IMR-90 (cell line): ENCODE results near the gene NPIPA3. TPM values are rescaled to one million over a fixed set of nuclear protein-coding genes. Genes with fewer than 3 reads are reported as not detected.

Experiments
- ATAC-seq: fragments of 200-7000 bp; cut with Tn5 transposase; 2 replicates; pipeline ENCODE4 v1.9.1; 2020; ENCODE audit warnings: low read depth, mild to moderate bottlenecking, moderate library complexity
- BruUV-seq: library from RNA; stranded (reverse); fragments of 400-500 nt; replicated peaks from 2 replicates; lab custom pipeline; 2021; lab: Mats Ljungman, UMichigan
- CTCF ChIA-PET: fragments of 300-600 bp; formaldehyde crosslinking; extraction: SDS; loops from one replicate; lab custom pipeline; 2021; ENCODE audit warnings: antibody characterized with exemption; lab: Yijun Ruan, JAX
- POLR2A ChIA-PET: fragments of 300-600 bp; sonication (Branson Sonifier 250); formaldehyde crosslinking; loops from one replicate; lab custom pipeline; 2022; ENCODE audit warnings: antibody characterized with exemption; ENCODE audit not compliant: unreplicated experiment; lab: Charles Lee
- DNase-seq: peaks from one replicate; pipeline ENCODE4 v3.0.0; 2013
- H2AFZ ChIP-seq: replicated peaks from 2 replicates; pipeline ENCODE3; 2013; ENCODE audit warnings: low read length, mild to moderate bottlenecking; ENCODE audit not compliant: poor library complexity
- H2AK5ac ChIP-seq: 2 replicates; pipeline ENCODE4 v1.6.1; 2013; ENCODE audit warnings: low read depth, low read length, inconsistent platforms
- H2AK9ac ChIP-seq: replicated peaks from 2 replicates; pipeline ENCODE3; 2013; ENCODE audit warnings: mild to moderate bottlenecking, low read depth, low read length, moderate library complexity; ENCODE audit not compliant: poor library complexity
- H2BK120ac ChIP-seq: 2 replicates; pipeline ENCODE4 v1.6.1; 2013; ENCODE audit warnings: low read depth, low read length, inconsistent platforms
- H2BK15ac ChIP-seq: 3 replicates; pipeline ENCODE4 v1.6.1; 2013; ENCODE audit warnings: low read depth, low read length, inconsistent platforms
- H2BK20ac ChIP-seq: 2 replicates; pipeline ENCODE4 v1.6.1; 2013; ENCODE audit warnings: low read depth, mild to moderate bottlenecking, inconsistent platforms, low read length, moderate library complexity
- H2BK5ac ChIP-seq: 2 replicates; pipeline ENCODE4 v1.6.1; 2013; ENCODE audit warnings: mild to moderate bottlenecking, low read depth, low read length, inconsistent platforms; ENCODE audit not compliant: poor library complexity, severe bottlenecking
- H3K14ac ChIP-seq: replicated peaks from 2 replicates; pipeline ENCODE4 v1.6.1; 2013; ENCODE audit warnings: low read depth, low read length, inconsistent platforms
- H3K18ac ChIP-seq: 2 replicates; pipeline ENCODE4 v1.6.1; 2013; ENCODE audit warnings: low read depth, low read length, control low read depth
- H3K23ac ChIP-seq: 2 replicates; pipeline ENCODE4 v1.6.1; 2013; ENCODE audit warnings: low read depth, low read length, inconsistent platforms
- H3K27ac ChIP-seq: 2 replicates; pipeline ENCODE4 v1.5.1; 2013; ENCODE audit warnings: mild to moderate bottlenecking, control low read depth, low read length; ENCODE audit not compliant: insufficient read depth
- H3K27me3 ChIP-seq: 2 replicates; pipeline ENCODE4 v1.6.1; 2013; ENCODE audit warnings: low read length; ENCODE audit not compliant: control insufficient read depth, insufficient read depth
- H3K36me3 ChIP-seq: 2 replicates; pipeline ENCODE4 v1.6.1; 2013; ENCODE audit warnings: low read length, mixed read lengths; ENCODE audit not compliant: control insufficient read depth, insufficient read depth
- H3K4ac ChIP-seq: 2 replicates; pipeline ENCODE4 v1.6.1; 2013; ENCODE audit warnings: low read depth, low read length, inconsistent platforms
- H3K4me1 ChIP-seq: 2 replicates; pipeline ENCODE4 v1.6.1; 2013; ENCODE audit warnings: low read length, mixed read lengths; ENCODE audit not compliant: control insufficient read depth, insufficient read depth
- H3K4me2 ChIP-seq: 2 replicates; pipeline ENCODE4 v1.6.1; 2013; ENCODE audit warnings: low read depth, mild to moderate bottlenecking, control low read depth, low read length, moderate library complexity
- H3K4me3 ChIP-seq: 2 replicates; pipeline ENCODE4 v1.5.1; 2013; ENCODE audit warnings: low read depth, mild to moderate bottlenecking, control low read depth, low read length, moderate library complexity; ENCODE audit not compliant: insufficient read depth
- H3K56ac ChIP-seq: 2 replicates; pipeline ENCODE4 v1.6.1; 2013; ENCODE audit warnings: low read length, inconsistent platforms; ENCODE audit not compliant: insufficient read depth; ENCODE audit errors: extremely low read depth
- H3K79me1 ChIP-seq, 2 experiments: 2 replicates each; pipeline ENCODE4 v1.6.1; 2013; ENCODE audit warnings: low read length in 2 of 2, inconsistent platforms in 1 of 2, low read depth in 1 of 2
- H3K9ac ChIP-seq: 2 replicates; pipeline ENCODE4 v1.6.1; 2013; ENCODE audit warnings: low read depth, low read length, control low read depth
- H3K9me1 ChIP-seq: 2 replicates; pipeline ENCODE4 v1.6.1; 2013; ENCODE audit warnings: low read length, inconsistent platforms; ENCODE audit not compliant: insufficient read depth
- H3K9me3 ChIP-seq: 2 replicates; pipeline ENCODE4 v1.6.1; 2013; ENCODE audit warnings: low read length; ENCODE audit not compliant: control insufficient read depth, insufficient read depth
- H4K20me1 ChIP-seq: 2 replicates; pipeline ENCODE4 v1.6.1; 2013; ENCODE audit warnings: low read length, inconsistent platforms; ENCODE audit not compliant: insufficient read depth
- H4K5ac ChIP-seq: 2 replicates; pipeline ENCODE4 v1.6.1; 2013; ENCODE audit warnings: mild to moderate bottlenecking, low read depth, low read length, control low read depth
- H4K8ac ChIP-seq, 2 experiments: 2 replicates each; pipeline ENCODE4 v1.6.1; 2013; ENCODE audit warnings: low read depth in 2 of 2, low read length in 2 of 2, control low read depth in 1 of 2, inconsistent platforms in 1 of 2
- H4K91ac ChIP-seq: 2 replicates; pipeline ENCODE4 v1.6.1; 2013; ENCODE audit warnings: low read depth, low read length, inconsistent platforms; ENCODE audit not compliant: insufficient read depth
- BHLHE40 ChIP-seq: fragments of 150-350 bp; IDR thresholded peaks from 2 replicates; pipeline ENCODE4 v1.6.1; 2016; ENCODE audit warnings: mild to moderate bottlenecking, low read depth, low read length
- CHD1 ChIP-seq: IDR thresholded peaks from 2 replicates; pipeline ENCODE4 v1.6.1; 2012; ENCODE audit warnings: low read depth, low read length, improper control_type of control experiment
- CTCF ChIP-seq: conservative IDR thresholded peaks from 2 replicates; pipeline ENCODE4 v1.5.1; 2012; ENCODE audit warnings: mild to moderate bottlenecking, low read depth, low read length, improper control_type of control experiment
- ELK1 ChIP-seq: fragments of 150-350 bp; IDR thresholded peaks from 2 replicates; pipeline ENCODE4 v1.6.1; 2016; ENCODE audit warnings: low read depth, mild to moderate bottlenecking, low read length, moderate library complexity, borderline replicate concordance
- FOS ChIP-seq: fragments of 150-350 bp; IDR thresholded peaks from 2 replicates; pipeline ENCODE4 v1.6.1; 2016; ENCODE audit warnings: low read depth, low read length
- MAFK ChIP-seq: IDR thresholded peaks from 2 replicates; pipeline ENCODE4 v1.6.1; 2012; ENCODE audit warnings: low read depth, low read length, improper control_type of control experiment
- MAZ ChIP-seq: IDR thresholded peaks from 2 replicates; pipeline ENCODE4 v1.6.1; 2012; ENCODE audit warnings: low read depth, mild to moderate bottlenecking, low read length, improper control_type of control experiment, moderate library complexity, borderline replicate concordance
- MXI1 ChIP-seq: IDR thresholded peaks from 2 replicates; pipeline ENCODE4 v1.6.1; 2012; ENCODE audit warnings: low read depth, mild to moderate bottlenecking, low read length, moderate library complexity, borderline replicate concordance
- NFE2L2 ChIP-seq: fragments of 150-350 bp; IDR thresholded peaks from 2 replicates; pipeline ENCODE4 v1.6.1; 2016; ENCODE audit warnings: low read depth, mild to moderate bottlenecking, low read length
- POLR2A ChIP-seq: IDR thresholded peaks from 2 replicates; pipeline ENCODE4 v1.6.1; 2012; ENCODE audit warnings: mild to moderate bottlenecking, low read depth, low read length
- RAD21 ChIP-seq: IDR thresholded peaks from 2 replicates; pipeline ENCODE4 v1.6.1; 2012; ENCODE audit warnings: low read length, improper control_type of control experiment
- RCOR1 ChIP-seq: IDR thresholded peaks from 2 replicates; pipeline ENCODE4 v1.6.1; 2012; ENCODE audit warnings: mild to moderate bottlenecking, low read length, improper control_type of control experiment; ENCODE audit not compliant: insufficient replicate concordance
- RFX5 ChIP-seq: IDR thresholded peaks from 2 replicates; pipeline ENCODE4 v1.8.0; 2012; ENCODE audit warnings: low read depth, mild to moderate bottlenecking, low read length, moderate library complexity
- SMC3 ChIP-seq: fragments of 150-350 bp; IDR thresholded peaks from 2 replicates; pipeline ENCODE4 v1.6.1; 2016; ENCODE audit warnings: low read depth, mild to moderate bottlenecking, antibody characterized with exemption, low read length, moderate library complexity
- USF2 ChIP-seq: fragments of 150-350 bp; IDR thresholded peaks from 2 replicates; pipeline ENCODE4 v1.6.1; 2017; ENCODE audit warnings: mild to moderate bottlenecking, antibody characterized with exemption, low read length, low read depth
- WGBS, 2 experiments: methylation state at CpG; one replicate each; pipeline versions ENCODE4 v1.1.5 to v1.1.7; 2013; ENCODE audit warnings: missing lambda C conversion rate in 2 of 2; ENCODE audit not compliant: insufficient read length in 1 of 2; ENCODE audit errors: extremely low coverage in 2 of 2; 5-methylcytosine and 5-hydroxymethylcytosine counted together
- dilution Hi-C: fragments of 300-500 bp; cut with HindIII; formaldehyde crosslinking; loops from one replicate; pipeline ENCODE4 v1.14.3; 2018; ENCODE audit warnings: low sequenced_read_pairs; ENCODE audit not compliant: unreplicated experiment
- in situ Hi-C: fragments of 300-500 bp; cut with MboI; formaldehyde crosslinking; loops from 3 replicates; pipeline ENCODE4 v1.14.3; 2019; ENCODE audit warnings: low sequenced_read_pairs, inconsistent platforms, mixed read lengths
- intact Hi-C: fragments of 100-400 bp; cut with micrococcal nuclease; formaldehyde crosslinking; loops from 2 replicates; pipeline ENCODE4 v1.10.0; 2022
- polyA plus RNA-seq, 3 experiments: library from polyadenylated mRNA; depleted of rRNA; stranded (reverse); fragments of >200 nt; gene quantifications; 2 replicates each; pipeline ENCODE4 v1.2.3, GENCODE V29; 2012; ENCODE audit warnings: low replicate concordance in 1 of 3
- total RNA-seq: library from RNA; depleted of rRNA; stranded (reverse); fragments of >200 nt; gene quantifications from 2 replicates; pipeline ENCODE4 v1.2.3, GENCODE V29; 2012

NPIPA3 gene
- total and polyA plus RNA-seq, 2 of the 4 experiments (the other 2 are of a cell fraction), result not detected

- no peak overlapping the region for H3K56ac ChIP-seq
- no peaks in the 10 kb centered on the region for H3K79me1 ChIP-seq
- H3K9me1 ChIP-seq, result no peaks in the 10 kb centered on the region
- no peak overlapping the region for H3K14ac ChIP-seq
- no TSS peak for BruUV-seq
- dilution Hi-C loops, result no loop called here
- H3K4me1 ChIP-seq, result no peaks in the 10 kb centered on the region
- TF ChIP-seq USF2 (no peak), CHD1 (no peak), ELK1 (no peak), CTCF (no peak), RAD21 (no peak), BHLHE40 (no peak), MAZ (no peak), RCOR1 (no peak), FOS (no peak), POLR2A (no peak), MXI1 (no peak), SMC3 (no peak), MAFK (no peak), RFX5 (no peak), NFE2L2 (no peak)
- no peak overlapping the region for H3K27ac ChIP-seq
- H3K18ac ChIP-seq, result no peak overlapping the region
- H2AK9ac ChIP-seq, result no peak overlapping the region
- no peak overlapping the region for H2BK5ac ChIP-seq
- H3K36me3 ChIP-seq, result no peaks in the 10 kb centered on the region
- no peak overlapping the region for H4K91ac ChIP-seq
- H3K4me2 ChIP-seq, result no peak overlapping the region
- no peak for DNase-seq
- POLR2A ChIA-PET, result no interaction called here
- WGBS, 2 experiments, result 67% methylated on average over 8 of the region's 11 CpGs; no CpG with 5 or more reads in 1 of the 2 experiments
- H3K27me3 ChIP-seq, result no peaks in the 10 kb centered on the region
- H3K23ac ChIP-seq, result no peak overlapping the region
- no peak overlapping the region for H2BK20ac ChIP-seq
- no peak overlapping the region for H3K4ac ChIP-seq
- H3K4me3 ChIP-seq, result no peak overlapping the region
- H2AFZ ChIP-seq, result no peak overlapping the region
- ATAC-seq, result no peak
- CTCF ChIA-PET, result no interaction called here
- H2BK120ac ChIP-seq, result no peak overlapping the region
- H3K9me3 ChIP-seq, result no peaks in the 10 kb centered on the region
- H3K9ac ChIP-seq, result no peak overlapping the region
- no peak overlapping the region for H4K8ac ChIP-seq
- no peak overlapping the region for H4K5ac ChIP-seq
- in situ Hi-C loops, result no loop called here
- intact Hi-C loops, result no loop called here
- H2AK5ac ChIP-seq, result no peak overlapping the region
- no peak overlapping the region for H2BK15ac ChIP-seq
- no peaks in the 10 kb centered on the region for H4K20me1 ChIP-seq
Observed at GRCh38 chr16:14678748-14679497, 24.3 kb upstream of the NPIPA3 start.
